GM12878 (cell line): ENCODE data around the gene TEX44. TPM values are rescaled to one million over a fixed set of nuclear protein-coding genes. Genes with fewer than 3 reads are reported as not detected.

Experiments
- EED ChIP-seq: sonication (generic); IDR thresholded peaks from 2 replicates; pipeline ENCODE4 v1.6.1; 2016; ENCODE audit warnings: antibody characterized with exemption, low read depth
- HDGF ChIP-seq: fragments of 450-650 bp; IDR thresholded peaks from 2 replicates; pipeline ENCODE4 v1.6.1; 2016; ENCODE audit warnings: antibody characterized with exemption
- NFIC ChIP-seq: IDR thresholded peaks from 2 replicates; pipeline ENCODE4 v1.6.1; 2012; ENCODE audit warnings: low read depth, mild to moderate bottlenecking, inconsistent platforms, low read length, moderate library complexity
- ZNF24 ChIP-seq: fragments of 450-650 bp; IDR thresholded peaks from 2 replicates; pipeline ENCODE4 v1.6.1; 2017; ENCODE audit warnings: antibody characterized with exemption, mild to moderate bottlenecking
- polyA plus RNA-seq, 11 experiments: library from polyadenylated mRNA; depleted of rRNA in 4 of 11; unstranded in 6 of 11; stranded (reverse) in 5 of 11; fragments of >200 nt; fragmentation: Nextera tagmentation in 4 of 11; fragmentation: Illumina TruSeq in 1 of 11; extraction: Ambion mirVana in 4 of 11; extraction: Trizol in 1 of 11; gene quantifications; 1 replicate in 1 of 11; 2 replicates in 10 of 11; pipeline versions ENCODE4 v1.2.1 to v1.2.3, GENCODE V29; 2011 to 2016; ENCODE audit warnings: inconsistent platforms in 2 of 11, missing spikeins in 2 of 11, low read depth in 1 of 11
- total RNA-seq, 4 experiments: library from RNA; depleted of rRNA in 3 of 4; stranded (reverse); fragments of >200 nt in 3 of 4; fragmentation: Illumina TruSeq in 1 of 4; extraction: Trizol in 1 of 4; gene quantifications; 2 replicates each; pipeline versions ENCODE4 v1.2.1 to v1.2.3, GENCODE V29; 2013 to 2021
- TF ChIP-seq, protein P1 (sequence below): IDR thresholded peaks from 2 replicates; pipeline ENCODE4 v1.6.1; 2012; ENCODE audit warnings: mild to moderate bottlenecking, low read depth, low read length
- TF ChIP-seq, protein P2 (sequence below), 3 experiments: IDR thresholded peaks in 2 of 3; conservative IDR thresholded peaks in 1 of 3; 2 replicates each; pipeline ENCODE4 v1.5.1; 2011; ENCODE audit warnings: low read depth in 3 of 3, low read length in 3 of 3, mild to moderate bottlenecking in 3 of 3, control low read depth in 2 of 3, moderate library complexity in 2 of 3, inconsistent platforms in 1 of 3, mixed read lengths in 1 of 3; ENCODE audit not compliant: control insufficient read depth in 2 of 3, insufficient read depth in 1 of 3; ENCODE audit errors: extremely low read depth in 1 of 3

Gene TEX44
- total and polyA plus RNA-seq, 10 of the 15 experiments (the other 5 are each of a cell fraction or from before 2014, with no cell fraction given): not detected

DNA sequence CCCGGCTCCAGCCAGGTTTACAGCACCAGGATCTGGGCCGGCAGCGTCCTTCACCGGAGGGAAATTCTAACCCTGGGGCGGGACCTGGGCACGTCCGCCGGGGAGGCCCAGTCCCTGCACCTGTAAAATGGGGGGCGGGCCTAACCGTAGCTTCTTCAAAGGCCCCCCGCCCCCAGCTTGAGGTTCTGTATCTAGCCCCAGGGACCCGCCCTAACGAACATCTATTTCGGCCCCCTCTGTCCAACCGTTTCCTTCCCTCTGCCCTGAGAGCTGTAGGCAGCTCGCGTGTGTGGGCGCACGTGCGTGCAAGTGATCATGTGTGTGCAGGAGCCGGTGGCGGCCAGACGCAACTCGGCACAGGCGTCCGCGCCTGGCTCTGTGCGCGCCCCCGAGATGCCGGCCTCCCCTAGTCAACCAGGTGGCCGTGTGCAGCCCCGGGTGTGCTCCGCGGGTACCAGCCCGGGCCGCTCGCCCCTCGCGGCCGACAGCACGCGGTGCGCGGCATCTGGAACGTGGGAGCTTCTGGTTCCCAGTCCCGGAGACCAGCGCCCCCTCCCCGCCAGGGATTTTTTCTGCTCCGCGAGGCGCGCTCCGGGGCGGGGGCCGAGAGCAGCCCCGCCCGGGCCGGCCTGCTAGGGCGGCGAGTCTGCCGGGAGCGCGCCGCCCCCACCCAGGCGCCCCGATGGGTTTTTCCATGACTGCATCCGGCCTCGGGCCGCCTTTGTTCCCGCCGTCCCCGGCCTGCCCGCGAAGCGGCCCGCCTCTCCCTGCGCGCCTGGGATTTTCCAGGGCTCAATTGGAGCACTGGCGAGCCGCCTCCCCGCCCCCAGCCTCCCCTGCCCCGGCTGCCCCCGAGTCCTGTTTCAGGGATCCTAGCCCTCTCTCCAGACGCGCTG lies 21.2 kb downstream of the TEX44 start (continued):
- TF ChIP-seq, protein P1, sequence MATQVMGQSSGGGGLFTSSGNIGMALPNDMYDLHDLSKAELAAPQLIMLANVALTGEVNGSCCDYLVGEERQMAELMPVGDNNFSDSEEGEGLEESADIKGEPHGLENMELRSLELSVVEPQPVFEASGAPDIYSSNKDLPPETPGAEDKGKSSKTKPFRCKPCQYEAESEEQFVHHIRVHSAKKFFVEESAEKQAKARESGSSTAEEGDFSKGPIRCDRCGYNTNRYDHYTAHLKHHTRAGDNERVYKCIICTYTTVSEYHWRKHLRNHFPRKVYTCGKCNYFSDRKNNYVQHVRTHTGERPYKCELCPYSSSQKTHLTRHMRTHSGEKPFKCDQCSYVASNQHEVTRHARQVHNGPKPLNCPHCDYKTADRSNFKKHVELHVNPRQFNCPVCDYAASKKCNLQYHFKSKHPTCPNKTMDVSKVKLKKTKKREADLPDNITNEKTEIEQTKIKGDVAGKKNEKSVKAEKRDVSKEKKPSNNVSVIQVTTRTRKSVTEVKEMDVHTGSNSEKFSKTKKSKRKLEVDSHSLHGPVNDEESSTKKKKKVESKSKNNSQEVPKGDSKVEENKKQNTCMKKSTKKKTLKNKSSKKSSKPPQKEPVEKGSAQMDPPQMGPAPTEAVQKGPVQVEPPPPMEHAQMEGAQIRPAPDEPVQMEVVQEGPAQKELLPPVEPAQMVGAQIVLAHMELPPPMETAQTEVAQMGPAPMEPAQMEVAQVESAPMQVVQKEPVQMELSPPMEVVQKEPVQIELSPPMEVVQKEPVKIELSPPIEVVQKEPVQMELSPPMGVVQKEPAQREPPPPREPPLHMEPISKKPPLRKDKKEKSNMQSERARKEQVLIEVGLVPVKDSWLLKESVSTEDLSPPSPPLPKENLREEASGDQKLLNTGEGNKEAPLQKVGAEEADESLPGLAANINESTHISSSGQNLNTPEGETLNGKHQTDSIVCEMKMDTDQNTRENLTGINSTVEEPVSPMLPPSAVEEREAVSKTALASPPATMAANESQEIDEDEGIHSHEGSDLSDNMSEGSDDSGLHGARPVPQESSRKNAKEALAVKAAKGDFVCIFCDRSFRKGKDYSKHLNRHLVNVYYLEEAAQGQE: no peak
- TF ChIP-seq NFIC: peak; percentile 76; the same call in 1 of the 2 replicates
- peak; percentile 90 for TF ChIP-seq HDGF
- TF ChIP-seq ZNF24: no peak
- TF ChIP-seq, protein P2, sequence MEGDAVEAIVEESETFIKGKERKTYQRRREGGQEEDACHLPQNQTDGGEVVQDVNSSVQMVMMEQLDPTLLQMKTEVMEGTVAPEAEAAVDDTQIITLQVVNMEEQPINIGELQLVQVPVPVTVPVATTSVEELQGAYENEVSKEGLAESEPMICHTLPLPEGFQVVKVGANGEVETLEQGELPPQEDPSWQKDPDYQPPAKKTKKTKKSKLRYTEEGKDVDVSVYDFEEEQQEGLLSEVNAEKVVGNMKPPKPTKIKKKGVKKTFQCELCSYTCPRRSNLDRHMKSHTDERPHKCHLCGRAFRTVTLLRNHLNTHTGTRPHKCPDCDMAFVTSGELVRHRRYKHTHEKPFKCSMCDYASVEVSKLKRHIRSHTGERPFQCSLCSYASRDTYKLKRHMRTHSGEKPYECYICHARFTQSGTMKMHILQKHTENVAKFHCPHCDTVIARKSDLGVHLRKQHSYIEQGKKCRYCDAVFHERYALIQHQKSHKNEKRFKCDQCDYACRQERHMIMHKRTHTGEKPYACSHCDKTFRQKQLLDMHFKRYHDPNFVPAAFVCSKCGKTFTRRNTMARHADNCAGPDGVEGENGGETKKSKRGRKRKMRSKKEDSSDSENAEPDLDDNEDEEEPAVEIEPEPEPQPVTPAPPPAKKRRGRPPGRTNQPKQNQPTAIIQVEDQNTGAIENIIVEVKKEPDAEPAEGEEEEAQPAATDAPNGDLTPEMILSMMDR (IDR thresholded peaks at IDR 0.05 in 2 of 3, conservative IDR thresholded peaks at IDR 0.05 in 1 of 3; ENCODE audit: control insufficient read depth in 2 of 3, extremely low read depth in 1 of 3, insufficient read depth in 1 of 3, low read depth in 3 of 3, low read length in 3 of 3): 0 out of 6 replicates have a peak, but pooled peaks of 1 of the 3 experiments have one; percentile 9
- TF ChIP-seq EED: 0 out of 2 replicates have a peak, but pooled peaks have one; percentile 55
